Measurements from ENCODE around the gene INPP5A.

GRCh38 chr10:132593900-132594876 is 56.6 kb downstream of the INPP5A start:
- TF ChIP-seq POLR2A (IDR thresholded peaks at IDR 0.05; ENCODE audit: low read length) (no peak), GATA1 (IDR thresholded peaks at IDR 0.05; ENCODE audit: low read depth, low read length) (no peak)

Data from erythroblast (primary cell).